Neural cell (in vitro differentiated cells): ENCODE measurements around the gene S100A8. TPM values are rescaled to one million over a fixed set of nuclear protein-coding genes. Genes with fewer than 3 reads are reported as not detected.

Source experiments
- H2AFZ ChIP-seq: fragments of 200-600, 300-800 bp; sonication (generic), shearing (Covaris generic); 2 replicates; pipeline ENCODE4 v1.6.0; 2014; ENCODE audit warnings: low read depth, mild to moderate bottlenecking, antibody characterized with exemption, low read length, moderate library complexity
- H3F3A ChIP-seq: fragments of 200-600 bp; shearing (Covaris generic); 2 replicates; pipeline ENCODE4 v1.6.1; 2016; ENCODE audit warnings: mild to moderate bottlenecking, moderate library complexity, mixed read lengths, antibody characterized with exemption, low read length; ENCODE audit not compliant: insufficient read depth, poor library complexity, severe bottlenecking
- H3K27ac ChIP-seq: fragments of 200-600, 300-800 bp; sonication (generic), shearing (Covaris generic); 2 replicates; pipeline ENCODE4 v1.5.1; 2014; ENCODE audit warnings: mild to moderate bottlenecking, low read length, moderate library complexity
- H3K27me3 ChIP-seq: fragments of 300-800, 200-600 bp; sonication (generic), shearing (Covaris generic); 2 replicates; pipeline ENCODE4 v1.6.0; 2014; ENCODE audit warnings: mild to moderate bottlenecking, low read depth, low read length, moderate library complexity; ENCODE audit not compliant: insufficient read depth
- H3K36me3 ChIP-seq: fragments of 300-800, 200-600 bp; sonication (generic), shearing (Covaris generic); 2 replicates; pipeline ENCODE4 v1.5.1; 2014; ENCODE audit warnings: mild to moderate bottlenecking, antibody characterized with exemption, low read length, moderate library complexity; ENCODE audit not compliant: insufficient read depth
- H3K4me2 ChIP-seq: fragments of 300-800, 200-600 bp; sonication (generic), shearing (Covaris generic); 2 replicates; pipeline ENCODE4 v1.6.0; 2014; ENCODE audit warnings: mild to moderate bottlenecking, low read length
- H3K4me3 ChIP-seq: fragments of 300-800, 200-600 bp; sonication (generic), shearing (Covaris generic); 2 replicates; pipeline ENCODE4 v1.5.1; 2014; ENCODE audit warnings: mild to moderate bottlenecking, low read length, moderate library complexity
- H3K79me2 ChIP-seq: fragments of 200-600 bp; shearing (Covaris generic); replicated peaks from 2 replicates; pipeline ENCODE4 v1.6.0; 2014; ENCODE audit warnings: mild to moderate bottlenecking, low read length, moderate library complexity; ENCODE audit not compliant: insufficient read depth
- H3K9ac ChIP-seq: fragments of 300-800, 200-600 bp; sonication (generic), shearing (Covaris generic); 2 replicates; pipeline ENCODE4 v1.6.1; 2016; ENCODE audit warnings: mild to moderate bottlenecking, low read length, mixed read lengths
- H3K9me2 ChIP-seq: fragments of 200-600 bp; shearing (Covaris generic); 2 replicates; pipeline ENCODE4 v1.6.1; 2016; ENCODE audit warnings: mild to moderate bottlenecking, low read length, mixed read lengths; ENCODE audit not compliant: insufficient read depth
- H3K9me3 ChIP-seq: fragments of 200-600, 300-800 bp; sonication (generic), shearing (Covaris generic); 2 replicates; pipeline ENCODE4 v1.6.1; 2016; ENCODE audit warnings: mild to moderate bottlenecking, mixed run types, low read length, moderate library complexity, mixed read lengths
- H4K20me1 ChIP-seq: fragments of 200-600 bp; shearing (Covaris generic); 2 replicates; pipeline ENCODE4 v1.6.1; 2016; ENCODE audit warnings: mild to moderate bottlenecking, mixed run types; ENCODE audit not compliant: insufficient read depth
- CTCF ChIP-seq: fragments of 450-650 bp; IDR thresholded peaks from 2 replicates; pipeline ENCODE4 v1.5.1; 2014; ENCODE audit warnings: antibody characterized with exemption, mild to moderate bottlenecking, moderate library complexity; ENCODE audit not compliant: poor library complexity, severe bottlenecking
- EP300 ChIP-seq: fragments of 450-650 bp; conservative IDR thresholded peaks from 2 replicates; pipeline ENCODE4 v1.6.1; 2014; ENCODE audit warnings: antibody characterized with exemption, mild to moderate bottlenecking, moderate library complexity; ENCODE audit not compliant: poor library complexity, severe bottlenecking
- EZH2 ChIP-seq: fragments of 200-600, 300-800 bp; shearing (Covaris generic), sonication (generic); IDR thresholded peaks from 2 replicates; pipeline ENCODE4 v1.6.1; 2014; ENCODE audit warnings: antibody characterized with exemption, low read length, borderline replicate concordance, mild to moderate bottlenecking; ENCODE audit not compliant: insufficient read depth, poor library complexity, severe bottlenecking
- MXI1 ChIP-seq: fragments of 450-650 bp; conservative IDR thresholded peaks from 2 replicates; pipeline ENCODE4 v1.6.1; 2014; ENCODE audit warnings: antibody characterized with exemption, mild to moderate bottlenecking; ENCODE audit not compliant: poor library complexity, severe bottlenecking
- POLR2AphosphoS5 ChIP-seq: IDR thresholded peaks from 2 replicates; pipeline ENCODE4 v1.6.1; 2012
- RAD21 ChIP-seq: fragments of 450-650 bp; conservative IDR thresholded peaks from 2 replicates; pipeline ENCODE4 v1.6.1; 2014; ENCODE audit warnings: antibody characterized with exemption, mild to moderate bottlenecking, moderate library complexity
- REST ChIP-seq: IDR thresholded peaks from 2 replicates; pipeline ENCODE4 v1.6.1; 2012; ENCODE audit warnings: borderline replicate concordance
- SMC3 ChIP-seq: fragments of 450-650 bp; conservative IDR thresholded peaks from 2 replicates; pipeline ENCODE4 v1.6.1; 2014; ENCODE audit warnings: antibody characterized with exemption, mild to moderate bottlenecking, moderate library complexity; ENCODE audit not compliant: poor library complexity
- TAF1 ChIP-seq: IDR thresholded peaks from 2 replicates; pipeline ENCODE4 v1.6.1; 2012; ENCODE audit warnings: low read depth
- polyA plus RNA-seq: library from polyadenylated mRNA; depleted of rRNA; stranded (reverse); fragments of >200 nt; gene quantifications from 2 replicates; pipeline ENCODE4 v1.2.3, GENCODE V29; 2014

Gene S100A8
- polyA plus RNA-seq, 1 donor from 2014 or later: not detected

- H3K9me3 ChIP-seq: no peaks in the 10 kb centered on the region
- H3K36me3 ChIP-seq: no peaks in the 10 kb centered on the region
- H3K27ac ChIP-seq: no peak overlapping the region
- no peaks in the 10 kb centered on the region for H4K20me1 ChIP-seq
- no peak overlapping the region for H3K4me3 ChIP-seq
- TF ChIP-seq SMC3: no peak
- no peak for TF ChIP-seq CTCF
- TF ChIP-seq EZH2: no peak
- no peak for TF ChIP-seq TAF1
- TF ChIP-seq REST: no peak
- TF ChIP-seq POLR2AphosphoS5: no peak
- TF ChIP-seq MXI1: no peak
- TF ChIP-seq RAD21: no peak
- TF ChIP-seq EP300: no peak
- H3F3A ChIP-seq: no peaks in the 10 kb centered on the region
- H3K9me2 ChIP-seq: no peaks in the 10 kb centered on the region
- H3K79me2 ChIP-seq: no peaks in the 10 kb centered on the region
- no peak overlapping the region for H3K4me2 ChIP-seq
- no peaks in the 10 kb centered on the region for H3K27me3 ChIP-seq
- no peak overlapping the region for H2AFZ ChIP-seq
- no peak overlapping the region for H3K9ac ChIP-seq
These were observed 9.4 kb upstream of the S100A8 start for GRCh38 chr1:153400244-153400643.

GRCh38 chr1:153399401-153400055, 8.7 kb upstream of the S100A8 start:
- Histone ChIP-seq H2AFZ (no peak overlapping the region), H3F3A (no peaks in the 10 kb centered on the region), H3K4me2 (no peak overlapping the region), H3K36me3 (no peaks in the 10 kb centered on the region), H3K4me3 (no peak overlapping the region), H3K27me3 (no peaks in the 10 kb centered on the region), H3K9ac (no peak overlapping the region), H3K27ac (no peak overlapping the region), H3K79me2 (no peaks in the 10 kb centered on the region), H4K20me1 (no peaks in the 10 kb centered on the region), H3K9me2 (no peaks in the 10 kb centered on the region), H3K9me3 (no peaks in the 10 kb centered on the region)
- no peak for TF ChIP-seq MXI1
- TF ChIP-seq REST: no peak
- TF ChIP-seq SMC3: no peak
- no peak for TF ChIP-seq EZH2
- no peak for TF ChIP-seq TAF1
- no peak for TF ChIP-seq RAD21
- TF ChIP-seq POLR2AphosphoS5: no peak
- TF ChIP-seq EP300: no peak
- TF ChIP-seq CTCF: no peak
